Measurements from ENCODE around the gene MYO3B. TPM values are rescaled to one million over a fixed set of nuclear protein-coding genes. Genes with fewer than 3 reads are reported as not detected.

Gene MYO3B
- total and polyA plus RNA-seq, 2 of the 8 experiments (the other 6 are each of a cell fraction or from before 2014, with no cell fraction given): 0.17 to 0.19 TPM

GRCh38 chr2:170297496-170297895 is 119.5 kb downstream of the MYO3B start (continued):
- TF ChIP-seq RNF2 (IDR thresholded peaks at IDR 0.05; ENCODE audit: borderline replicate concordance, low read depth, low read length, missing control alignments, poor library complexity, severe bottlenecking): no peak
